GM18909 (cell line): ENCODE measurements around the gene TMEM134.

Source experiments
- ATAC-seq: cut with Tn5 transposase; IDR thresholded peaks from one replicate; pipeline ENCODE4 v1.9.1; 2021; ENCODE audit warnings: mild to moderate bottlenecking; ENCODE audit not compliant: unreplicated experiment, poor library complexity

The TMEM134 gene

DNA sequence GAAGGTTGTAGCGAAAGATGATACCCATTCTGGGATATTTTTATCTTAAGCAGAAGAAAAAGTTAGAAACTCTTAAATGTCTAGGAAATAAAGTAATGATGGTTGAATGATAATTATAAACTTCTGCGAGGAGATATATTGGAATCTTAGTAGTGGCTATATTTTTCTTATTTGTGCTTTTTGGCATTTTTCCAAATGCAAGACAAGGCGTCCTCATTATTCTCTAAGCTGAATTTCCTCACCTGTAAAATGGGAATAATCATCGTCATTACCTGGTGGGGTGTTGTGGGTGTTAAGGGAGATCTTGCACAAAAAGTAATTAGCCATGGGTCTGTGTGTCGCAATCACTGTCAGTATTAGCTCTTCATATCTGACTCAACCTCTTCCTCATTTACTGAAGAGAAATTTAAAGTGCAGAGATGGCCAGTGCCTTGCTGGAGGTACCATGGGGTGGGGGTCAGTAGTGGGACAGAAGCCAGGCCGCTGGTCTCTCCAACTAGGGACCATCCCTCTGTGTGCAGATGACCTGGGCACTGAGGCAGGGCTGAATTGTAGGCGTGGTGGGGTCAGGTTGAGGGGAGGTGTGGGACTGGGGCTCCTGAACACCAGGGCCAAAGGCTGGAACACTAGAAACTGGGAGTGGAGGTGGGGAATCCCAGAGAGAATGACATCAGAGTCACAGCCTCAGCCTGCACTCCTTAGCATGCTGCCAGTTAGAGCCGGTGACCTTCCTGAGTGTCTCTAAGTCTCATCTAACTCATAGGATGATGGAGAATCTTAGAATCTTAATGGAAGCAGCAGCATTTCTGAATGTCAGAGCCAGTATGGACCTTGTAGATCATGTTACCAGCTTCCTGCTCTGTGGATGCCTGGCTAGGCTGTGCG, 32.0 kb upstream of the TMEM134 start:
- ATAC-seq, result no peak

DNA sequence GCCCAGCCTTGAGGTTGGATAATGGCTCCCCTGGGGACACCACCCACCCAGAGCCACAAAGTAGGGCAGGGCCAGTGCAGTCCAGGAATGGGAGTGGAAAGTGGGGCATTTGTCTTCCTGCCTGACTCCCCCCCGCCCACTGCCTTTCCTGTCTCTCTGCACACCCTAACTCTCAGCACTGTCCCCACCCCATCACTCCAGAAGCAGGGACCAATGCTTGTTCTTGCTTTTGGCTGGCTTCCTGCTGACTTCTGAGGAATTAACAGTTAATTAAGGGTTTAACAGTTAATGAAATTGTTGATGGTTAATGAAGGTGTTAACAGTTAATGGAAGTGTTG, 31.4 kb upstream of the TMEM134 start:
- no peak for ATAC-seq

DNA sequence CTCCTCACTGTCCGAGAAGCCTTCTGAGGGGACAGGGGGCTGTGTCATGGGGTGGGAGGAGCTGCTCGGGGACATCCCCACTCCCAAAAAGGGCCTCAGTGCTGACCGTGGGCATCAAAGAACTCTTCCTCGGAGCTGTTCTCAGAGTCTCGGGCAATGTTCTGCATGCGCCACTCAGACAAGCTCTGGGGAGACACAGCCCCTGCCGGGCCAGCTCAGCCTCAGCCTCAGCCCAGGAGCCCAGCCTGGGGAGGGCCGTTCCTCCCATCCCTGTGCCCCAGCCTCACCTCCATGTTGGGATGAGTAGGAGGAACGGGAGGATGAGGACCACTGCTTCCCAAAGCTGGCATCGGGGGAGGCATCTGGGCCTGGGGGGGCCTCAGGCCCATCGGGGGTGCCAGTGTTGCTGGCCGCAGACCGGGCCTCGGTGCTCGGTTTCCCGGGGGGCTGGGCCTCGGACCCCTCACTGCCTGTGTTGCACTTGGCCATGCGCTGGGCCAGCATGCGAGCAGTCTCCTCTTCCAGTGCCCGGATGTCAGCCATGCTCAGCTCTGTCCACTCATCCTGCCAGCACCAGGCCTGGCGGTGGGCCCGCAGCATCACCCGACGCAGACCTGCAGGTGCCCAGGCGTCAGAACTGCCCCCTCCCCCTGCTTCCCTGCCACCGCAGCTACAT, 30.9 kb upstream of the TMEM134 start:
- no peak for ATAC-seq

GRCh38 chr11:67498544-67498972, 29.5 kb upstream of the TMEM134 start:
- ATAC-seq, result no peak

DNA sequence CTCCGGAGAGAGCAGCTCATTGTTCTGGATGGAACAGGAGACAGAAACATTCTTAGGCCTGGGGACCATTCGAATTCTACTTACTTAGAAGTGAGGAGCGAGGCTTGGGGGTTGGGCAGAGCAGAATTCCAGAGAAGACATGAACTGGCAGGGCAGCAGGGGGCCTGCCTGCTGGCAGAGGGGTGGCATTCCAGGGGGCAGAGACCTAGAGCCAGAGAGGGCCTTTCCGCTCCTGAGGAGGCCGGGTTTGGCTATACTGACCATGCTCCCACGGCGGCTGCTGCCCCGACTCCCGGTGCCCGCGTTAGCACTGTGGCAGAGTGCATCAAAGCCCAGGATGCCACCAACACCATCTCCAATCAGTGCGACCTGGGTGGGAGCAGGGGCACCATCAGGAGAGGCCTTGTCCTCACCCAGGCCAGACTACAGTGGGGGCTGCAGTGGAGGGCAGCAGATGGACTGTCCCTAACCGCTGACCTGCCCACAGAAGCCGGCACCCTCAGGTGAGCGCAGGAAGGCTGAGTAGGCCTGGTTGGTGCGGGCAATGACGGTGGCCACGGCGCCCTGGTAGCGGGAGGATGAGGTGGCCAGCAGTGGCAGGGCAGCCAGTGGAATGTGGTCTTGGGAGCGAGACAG, 28.7 kb upstream of the TMEM134 start:
- ATAC-seq, result no peak

DNA sequence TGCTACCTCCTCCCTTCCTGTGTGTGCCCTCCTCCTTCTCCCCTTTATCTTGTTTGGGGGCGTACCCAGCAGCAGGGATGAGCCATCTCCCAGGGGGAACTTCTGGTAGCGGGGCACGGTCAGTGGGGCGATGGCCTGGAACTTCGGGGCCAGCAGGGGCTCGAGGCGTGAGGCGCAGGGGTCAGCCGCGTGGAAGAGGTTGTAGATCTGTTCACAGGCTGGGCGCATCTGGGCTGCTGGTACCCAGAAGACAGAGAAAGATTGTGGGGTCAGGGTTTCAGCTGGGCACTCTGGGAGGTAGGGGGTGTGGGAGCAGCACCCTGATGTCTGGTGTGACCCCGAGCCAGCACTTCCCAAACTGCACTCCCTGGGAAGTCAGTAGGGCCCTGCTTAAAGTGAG, 27.1 kb upstream of the TMEM134 start:
- ATAC-seq, result no peak

DNA sequence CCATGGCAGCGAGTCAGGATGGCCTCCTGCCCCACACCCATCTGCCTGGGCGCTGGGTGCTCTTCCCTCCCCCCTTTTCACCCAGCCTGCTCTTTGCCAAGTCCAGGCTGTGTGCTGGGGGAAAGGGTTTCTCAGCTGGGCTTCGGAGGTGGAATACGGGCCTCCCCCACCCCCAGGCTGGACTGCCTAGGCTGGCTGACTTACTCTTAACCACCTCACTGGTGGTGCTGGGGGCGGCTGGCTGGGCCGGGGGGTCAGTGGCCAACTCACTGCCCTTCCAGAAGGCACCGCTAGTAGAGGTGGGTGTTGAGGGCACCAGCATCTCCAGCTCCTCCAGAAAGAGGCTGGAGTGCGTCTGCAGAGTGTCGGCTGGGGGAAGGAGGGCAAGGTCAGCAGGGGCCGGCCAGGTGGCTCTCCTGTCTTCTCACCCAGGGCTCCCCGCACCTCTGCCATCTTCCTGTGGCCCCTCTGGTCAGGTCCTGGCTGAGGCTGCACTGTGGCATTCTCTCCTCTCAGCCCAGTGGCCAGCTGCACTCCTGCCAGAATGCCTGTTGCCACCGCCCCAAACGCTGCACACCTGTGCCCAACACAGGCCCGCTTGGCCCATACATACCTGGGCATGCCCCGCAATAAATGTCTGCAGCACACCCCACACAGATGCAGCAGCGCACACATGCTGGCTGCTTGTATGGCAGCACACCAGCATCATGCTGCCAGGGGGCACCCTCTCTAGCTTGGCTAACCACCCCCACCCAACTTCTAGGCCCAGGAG, 26.4 kb upstream of the TMEM134 start:
- ATAC-seq, result no peak

GRCh38 chr11:67494371-67495233, 25.6 kb upstream of the TMEM134 start:
- no peak for ATAC-seq

- no peak for ATAC-seq
These were observed 24.7 kb upstream of the TMEM134 start for GRCh38 chr11:67493548-67494370.

GRCh38 chr11:67492801-67493547, 23.9 kb upstream of the TMEM134 start:
- ATAC-seq, result no peak

- no peak for ATAC-seq
These were observed 23.1 kb upstream of the TMEM134 start for GRCh38 chr11:67492069-67492727.

GRCh38 chr11:67491276-67492068, 22.4 kb upstream of the TMEM134 start:
- no peak for ATAC-seq

DNA sequence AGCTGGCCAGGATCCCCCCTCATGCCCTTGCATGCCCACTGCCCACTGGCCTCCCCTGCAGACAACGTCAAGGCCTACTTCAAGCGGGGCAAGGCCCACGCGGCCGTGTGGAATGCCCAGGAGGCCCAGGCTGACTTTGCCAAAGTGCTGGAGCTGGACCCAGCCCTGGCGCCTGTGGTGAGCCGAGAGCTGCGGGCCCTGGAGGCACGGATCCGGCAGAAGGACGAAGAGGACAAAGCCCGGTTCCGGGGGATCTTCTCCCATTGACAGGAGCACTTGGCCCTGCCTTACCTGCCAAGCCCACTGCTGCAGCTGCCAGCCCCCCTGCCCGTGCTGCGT, 21.6 kb upstream of the TMEM134 start:
- no peak for ATAC-seq

- no peak for ATAC-seq
These were observed 21.1 kb upstream of the TMEM134 start for GRCh38 chr11:67489885-67490726.

DNA sequence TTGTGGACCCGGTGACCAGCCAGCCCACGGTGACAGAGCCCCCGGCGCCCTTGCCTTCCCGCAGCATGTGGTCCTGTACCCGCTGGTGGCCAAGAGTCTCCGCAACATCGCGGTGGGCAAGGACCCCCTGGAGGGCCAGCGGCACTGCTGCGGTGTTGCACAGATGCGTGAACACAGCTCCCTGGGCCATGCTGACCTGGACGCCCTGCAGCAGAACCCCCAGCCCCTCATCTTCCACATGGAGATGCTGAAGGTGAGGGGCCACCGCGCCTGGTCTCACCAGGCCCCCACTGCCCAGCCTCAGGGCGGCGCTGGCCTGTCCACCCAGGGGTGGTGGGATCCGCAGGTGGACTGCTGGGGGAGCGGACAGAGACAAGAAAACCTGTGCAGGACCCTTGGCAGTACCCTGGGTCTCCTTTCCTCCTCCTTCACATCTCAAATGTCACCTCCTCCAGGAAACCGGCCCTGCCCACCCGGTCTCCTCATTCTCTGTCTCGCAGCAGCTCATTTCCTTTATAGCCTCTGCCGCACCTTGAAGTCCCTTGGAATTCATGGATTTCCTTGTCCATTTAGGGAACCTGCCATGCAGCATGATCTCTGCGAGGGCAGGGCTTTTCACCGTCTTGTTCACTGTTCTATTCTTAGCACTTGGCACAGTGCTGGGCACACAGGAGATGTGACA, 20.3 kb upstream of the TMEM134 start:
- no peak for ATAC-seq
